Retina (tissue), 1 donor: Measurements from ENCODE around the gene CABYR.
A peak's percentile ranks its signal among the peaks of the same experiment; 100 is the strongest.
"Not testable (repeated sequence)": the region's sequence is repeated elsewhere in the genome, so short reads cannot be mapped to it uniquely, and the experiment has no call there.

Experiments
- DNase-seq: peaks from one replicate; pipeline ENCODE4 v3.0.0-alpha.2; 2016

CABYR gene

DNA sequence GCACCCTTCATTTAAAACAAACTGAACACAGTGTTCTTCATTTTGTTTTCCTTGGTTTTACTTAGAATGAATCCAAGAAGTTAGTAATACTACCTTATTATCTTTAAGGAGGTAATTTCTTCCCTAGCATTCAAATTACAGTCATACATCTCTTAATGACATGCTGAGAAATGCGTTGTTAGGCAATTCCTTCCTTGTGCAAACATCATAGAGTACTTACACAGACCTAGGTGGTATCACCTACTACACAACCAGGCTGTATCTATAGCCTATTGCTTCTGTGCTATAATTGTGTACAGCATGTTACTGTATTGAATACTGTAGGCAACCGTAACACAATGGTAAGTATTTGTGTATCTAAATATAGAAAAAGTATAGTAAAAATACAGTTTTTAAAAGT, 8.4 kb upstream of the CABYR start:
- DNase-seq = no peak

DNA sequence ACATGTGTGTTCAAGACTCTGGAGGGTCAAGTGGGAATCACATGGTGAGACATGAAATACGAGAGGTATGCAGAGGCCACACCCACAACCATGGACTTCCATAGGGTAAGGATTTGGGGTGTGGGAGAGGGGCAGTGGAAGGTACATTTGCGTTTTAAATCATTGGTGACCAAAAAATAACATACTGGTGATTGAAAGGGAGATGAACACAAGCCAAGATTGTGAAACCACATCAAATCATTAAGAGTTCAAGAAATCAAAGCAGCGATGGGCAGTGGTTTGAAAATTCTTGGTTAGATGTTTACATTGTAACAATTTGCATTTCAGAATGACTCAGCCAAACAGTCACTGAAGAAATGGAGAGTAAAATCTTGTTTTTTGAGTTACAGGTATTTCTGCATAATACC, 1.9 kb upstream of the CABYR start:
- no peak for DNase-seq

DNA sequence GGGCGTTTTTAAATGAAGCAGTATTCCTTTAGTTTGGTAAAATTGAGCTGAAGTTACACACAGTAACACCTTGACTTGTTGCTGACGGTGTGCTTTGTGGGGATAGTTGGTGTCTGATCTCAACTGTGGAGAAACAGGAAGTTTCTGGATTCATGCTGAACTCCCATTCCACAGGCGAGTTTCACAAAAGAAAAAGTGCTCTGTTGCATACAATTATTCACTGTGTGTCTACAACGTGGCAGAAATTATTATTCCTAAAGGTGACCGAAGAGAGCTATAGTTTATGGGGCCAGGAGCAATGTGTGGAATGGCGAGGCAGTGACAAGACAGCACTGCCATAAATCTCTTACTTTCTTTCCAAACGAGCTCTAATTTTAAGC, 463 bp upstream of the CABYR start:
- no peak for DNase-seq

DNA sequence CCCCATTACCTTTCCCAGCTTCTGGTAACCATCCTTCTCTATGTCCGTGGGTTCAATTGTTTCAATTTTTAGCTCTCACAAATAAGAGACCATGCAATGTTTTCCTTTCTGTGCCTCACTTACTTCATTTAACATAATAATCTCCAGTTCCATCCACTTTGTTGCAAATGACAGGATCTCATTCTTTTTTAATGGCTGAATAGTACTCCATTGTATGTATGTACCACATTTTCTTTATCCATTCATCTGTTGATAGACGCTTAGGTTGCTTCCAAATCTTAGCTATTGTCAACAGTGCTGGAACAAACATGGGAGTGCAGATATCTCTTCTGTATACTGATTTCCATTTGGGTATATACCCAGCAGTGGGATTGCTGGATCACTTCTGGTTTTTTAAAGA, 1.8 kb downstream of the CABYR start:
- DNase-seq = no peak

DNA sequence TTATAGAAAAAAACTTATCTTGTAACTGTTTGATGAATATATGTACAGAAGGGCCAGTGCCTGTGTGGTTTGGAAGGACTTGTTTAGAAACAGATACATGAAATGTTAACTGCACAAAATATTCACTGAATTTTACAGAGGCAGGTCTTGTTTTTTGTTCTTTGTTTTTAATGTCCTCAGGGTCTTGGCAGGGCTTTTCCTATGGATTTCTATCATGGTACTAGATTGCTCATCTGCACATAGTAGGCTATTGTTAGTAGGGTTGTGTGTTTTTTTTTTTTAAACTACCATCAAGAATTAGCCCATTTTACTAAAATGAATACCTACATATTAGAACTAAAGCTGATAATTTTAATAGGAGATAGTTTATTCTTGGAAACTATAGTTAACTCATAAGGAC, 3.5 kb downstream of the CABYR start:
- DNase-seq = no peak

DNA sequence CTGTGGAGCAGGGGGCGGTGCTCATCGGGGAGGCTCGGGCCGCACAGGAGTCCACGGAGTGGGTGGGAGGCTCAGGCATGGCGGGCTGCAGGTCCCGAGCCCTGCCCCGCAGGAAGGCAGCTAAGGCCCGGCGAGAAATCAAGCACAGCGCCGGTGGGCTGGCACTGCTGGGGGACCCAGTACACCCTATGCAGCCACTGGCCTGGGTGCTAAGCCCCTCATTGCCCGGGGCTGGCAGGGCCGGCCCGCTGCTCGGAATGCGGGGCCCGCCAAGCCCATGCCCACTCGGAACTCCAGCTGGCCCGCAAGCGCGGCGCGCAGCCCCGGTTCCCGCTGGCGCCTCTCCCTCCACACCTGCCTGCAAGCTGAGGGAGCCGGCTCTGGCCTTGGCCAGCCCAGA, 10.7 kb downstream of the CABYR start:
- not testable (repeated sequence) for DNase-seq

DNA sequence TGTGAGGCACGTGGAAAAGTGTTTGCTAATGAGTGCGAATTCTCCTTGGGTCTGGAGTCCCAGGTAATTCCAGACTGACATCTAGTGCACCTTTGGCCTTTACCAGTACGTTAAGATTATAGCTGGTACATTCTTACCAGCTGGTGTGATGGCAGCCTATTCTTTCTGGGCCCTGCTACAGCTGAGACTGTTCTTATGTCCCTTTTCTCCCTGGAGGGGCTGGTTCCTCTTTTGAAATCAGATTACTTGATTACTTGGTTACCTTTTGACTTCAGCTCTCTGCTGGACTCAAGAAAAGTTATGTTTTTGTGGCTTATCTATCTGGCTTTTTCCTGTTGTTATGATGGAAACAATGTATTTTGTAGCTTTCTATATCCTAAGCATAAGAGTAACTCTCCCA, 14.5 kb downstream of the CABYR start:
- no peak for DNase-seq

DNA sequence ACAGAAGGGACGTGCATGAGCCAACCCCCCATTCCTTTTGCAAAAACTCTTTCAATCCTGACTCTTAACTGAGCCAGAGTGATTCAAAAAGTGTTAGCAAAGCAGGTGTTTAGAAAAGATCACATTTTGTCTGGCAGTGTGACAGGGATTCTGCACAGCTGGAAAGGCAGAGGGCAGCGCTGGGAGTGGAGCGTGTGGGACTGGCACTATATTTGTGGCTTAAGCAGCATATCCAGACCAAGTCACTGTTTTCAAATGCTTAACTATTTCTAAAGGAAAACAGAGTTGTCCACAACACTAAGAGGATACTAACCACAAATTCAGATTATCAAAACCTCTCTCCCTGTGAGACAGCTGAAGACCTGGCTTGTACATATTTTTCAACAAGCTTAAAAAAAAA, 19.0 kb downstream of the CABYR start:
- DNase-seq = no peak

DNA sequence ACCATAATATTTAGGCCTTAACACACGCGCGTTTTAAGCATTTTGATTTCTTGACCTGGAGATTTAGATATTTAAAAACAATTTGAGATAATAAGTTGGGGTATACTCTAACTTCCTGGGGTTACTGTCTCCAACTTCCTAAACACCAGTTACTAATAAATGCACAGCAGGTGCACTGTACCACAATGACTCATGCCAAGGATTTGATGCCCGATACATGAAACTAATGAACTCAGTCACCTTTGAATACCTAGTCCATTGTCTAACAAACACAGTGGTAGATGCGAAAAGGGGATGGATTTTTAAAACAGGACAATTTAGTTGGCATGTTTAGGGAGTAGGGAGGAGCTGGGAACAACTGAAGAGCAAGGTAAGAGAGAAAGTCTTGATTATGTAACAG, 21.2 kb downstream of the CABYR start:
- DNase-seq = no peak

DNA sequence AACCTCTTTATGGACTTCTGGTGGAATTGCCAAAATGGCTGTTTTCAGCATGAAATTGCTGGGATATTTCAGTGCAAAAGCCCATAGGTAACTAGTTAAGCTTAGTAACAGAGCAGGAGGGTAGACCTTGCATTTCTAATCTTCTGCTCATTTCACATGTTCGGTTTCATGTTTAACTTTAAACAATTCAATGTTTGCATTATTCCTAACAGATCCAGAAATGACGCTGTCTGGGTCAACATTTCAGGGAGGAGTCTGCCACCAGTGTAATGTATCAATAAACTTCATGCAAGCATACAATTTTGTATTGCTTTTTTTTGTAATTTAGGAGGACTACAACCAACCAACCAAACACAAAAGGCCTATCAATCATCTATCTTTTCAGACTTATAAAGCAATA, 22.4 kb downstream of the CABYR start:
- DNase-seq = no peak

DNA sequence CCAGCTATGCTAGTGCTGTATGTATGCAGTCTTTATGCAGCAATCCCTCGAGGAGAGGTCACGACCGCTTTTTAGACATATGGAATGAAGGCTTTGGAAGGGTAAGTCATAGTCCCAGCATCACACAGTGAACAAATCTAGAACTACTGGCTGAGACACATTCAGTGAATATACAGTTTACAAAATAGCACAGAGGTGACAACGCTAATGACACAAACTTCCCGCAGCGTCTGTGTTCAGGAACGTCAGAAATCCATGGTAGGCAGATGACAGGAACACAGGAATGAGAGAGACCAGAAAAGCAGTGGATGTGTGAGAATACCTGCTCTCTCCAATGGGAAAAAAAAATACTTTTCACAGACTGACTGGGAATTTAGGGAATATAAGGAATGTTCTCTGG, 29.6 kb downstream of the CABYR start:
- DNase-seq = no peak

DNA sequence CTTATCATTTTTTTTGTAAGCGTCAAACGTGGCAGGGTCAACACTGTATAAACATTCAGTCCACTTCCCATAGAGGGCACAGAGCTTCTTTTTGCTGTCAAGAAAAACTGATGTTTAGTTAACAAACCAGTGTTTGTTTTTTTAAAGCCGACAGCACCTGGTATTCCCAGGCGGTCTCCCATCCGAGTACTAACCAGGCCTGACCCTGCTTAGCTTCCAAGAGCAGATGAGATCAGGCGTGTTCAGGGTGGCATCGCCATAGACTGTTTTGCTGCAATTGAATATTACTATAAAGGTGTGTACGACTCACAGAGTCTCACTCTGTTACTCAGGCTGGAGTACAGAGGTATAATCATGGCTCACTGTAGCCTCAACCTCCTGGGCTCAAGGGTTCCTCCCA, 31.5 kb downstream of the CABYR start:
- DNase-seq = no peak

DNA sequence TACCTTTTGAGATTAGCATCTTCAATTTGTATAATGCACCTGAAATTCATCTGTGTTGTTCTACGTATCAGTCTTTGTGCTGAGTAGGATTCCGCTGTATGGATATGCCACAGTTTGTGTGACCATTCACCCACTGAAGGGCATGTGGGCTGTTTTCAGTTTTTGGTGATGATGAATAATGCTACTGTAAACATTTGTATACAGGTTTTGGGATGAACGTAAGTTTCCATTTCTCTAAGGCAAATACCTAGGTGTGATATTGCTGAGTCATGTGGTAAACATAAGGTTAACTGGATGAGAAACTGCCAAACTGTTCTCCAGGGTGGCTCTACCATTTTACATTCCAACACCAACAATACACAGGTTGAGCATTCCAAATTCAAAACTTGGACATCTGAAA, 35.1 kb downstream of the CABYR start:
- DNase-seq = no peak

DNA sequence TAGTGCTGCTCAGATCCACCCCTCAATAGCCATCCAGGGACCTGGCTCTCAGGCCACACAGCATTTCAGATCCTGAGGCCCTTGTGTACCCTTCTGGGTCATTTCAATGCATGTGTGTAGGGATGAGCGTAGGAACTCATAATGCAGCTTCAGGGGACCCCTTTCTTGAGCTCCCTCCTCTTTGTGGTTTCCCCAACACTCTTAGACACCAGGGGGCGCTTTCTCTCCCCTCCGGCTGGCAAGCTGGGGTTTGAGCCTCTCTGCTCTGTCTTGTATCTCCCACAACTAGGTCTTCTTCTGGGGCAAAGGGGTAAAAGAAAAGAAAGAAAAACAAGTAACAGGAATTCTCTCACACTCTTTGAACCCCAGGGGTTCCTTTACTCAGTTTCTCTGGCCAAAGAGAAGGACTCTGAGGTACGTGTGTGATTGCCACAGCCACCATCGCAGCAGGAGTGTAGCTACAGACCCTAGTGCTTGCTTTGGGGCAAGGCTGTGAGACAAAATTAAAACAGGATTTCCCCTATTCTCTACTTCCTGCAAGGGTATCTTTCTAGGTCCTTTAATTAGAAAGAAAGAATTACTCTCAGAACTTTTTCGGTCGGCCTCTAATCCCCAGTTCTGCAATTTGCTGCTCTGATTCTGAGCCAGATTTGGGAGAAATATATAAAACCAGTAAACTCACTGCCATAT, 38.0 kb downstream of the CABYR start:
- DNase-seq = peak; percentile 61

DNA sequence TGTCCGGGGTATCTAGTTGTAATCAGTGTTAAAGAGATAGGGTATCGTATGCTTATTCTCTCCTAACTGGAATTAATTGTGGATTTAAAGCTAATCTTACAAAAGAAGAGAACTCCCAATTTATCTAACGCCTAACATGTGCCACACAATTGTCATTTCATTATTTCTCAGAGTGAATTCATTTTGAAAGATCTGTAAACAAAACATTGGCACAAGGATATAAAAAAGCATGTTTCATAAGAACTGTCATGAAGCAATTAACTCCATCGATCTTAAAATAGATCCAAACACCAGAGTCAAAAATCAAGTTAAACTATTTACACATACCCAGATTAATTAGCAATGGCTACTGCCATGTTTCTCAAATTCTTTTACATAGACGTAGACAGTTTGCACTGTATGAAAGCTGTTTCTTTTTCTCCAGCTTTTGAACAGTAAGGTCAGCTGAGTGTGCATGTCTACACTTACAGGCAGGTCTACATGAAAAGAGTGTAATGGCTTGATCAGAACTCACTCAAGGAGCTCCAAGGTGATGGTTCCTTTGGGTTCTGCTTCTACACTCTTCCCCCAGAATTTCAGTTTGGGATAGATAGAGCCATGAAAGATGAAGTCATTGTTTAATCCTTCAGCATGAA, 38.8 kb downstream of the CABYR start:
- DNase-seq = no peak

DNA sequence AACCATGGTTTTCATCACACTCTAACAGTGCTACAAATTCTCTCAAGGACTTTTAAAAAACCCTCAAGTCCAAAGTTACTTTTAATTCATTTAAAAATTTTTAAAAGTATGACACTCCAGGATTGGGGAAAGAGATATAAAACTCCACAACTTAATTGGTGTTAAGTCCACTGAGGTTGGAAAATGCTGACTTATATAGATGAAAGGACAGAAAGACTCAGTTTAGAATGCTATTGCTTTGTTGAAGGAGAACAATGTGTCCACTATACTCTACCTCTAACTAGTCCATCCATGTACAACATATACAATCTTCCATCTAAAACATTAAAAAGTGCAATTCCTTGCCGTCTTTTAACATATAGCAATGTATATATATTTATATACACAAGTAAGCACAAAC, 41.2 kb downstream of the CABYR start:
- no peak for DNase-seq

DNA sequence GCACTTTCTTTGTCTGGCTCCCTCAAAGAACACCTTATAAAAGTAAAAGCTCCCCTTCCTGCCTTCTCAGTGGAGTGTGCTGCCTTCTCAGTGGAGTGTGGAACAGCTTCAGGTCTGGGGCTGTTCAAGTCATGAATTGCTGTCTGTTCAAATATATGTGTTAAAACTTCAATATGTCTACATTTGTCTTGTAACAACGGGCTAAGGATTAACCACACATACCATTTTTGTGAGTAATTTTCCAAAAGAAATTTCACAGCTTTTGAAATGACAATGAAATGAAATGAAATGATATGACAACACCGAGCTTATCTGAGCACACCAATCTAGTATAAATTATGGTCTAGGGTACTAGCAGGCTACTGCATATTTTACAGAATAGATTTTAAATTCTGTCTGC, 42.9 kb downstream of the CABYR start:
- no peak for DNase-seq

DNA sequence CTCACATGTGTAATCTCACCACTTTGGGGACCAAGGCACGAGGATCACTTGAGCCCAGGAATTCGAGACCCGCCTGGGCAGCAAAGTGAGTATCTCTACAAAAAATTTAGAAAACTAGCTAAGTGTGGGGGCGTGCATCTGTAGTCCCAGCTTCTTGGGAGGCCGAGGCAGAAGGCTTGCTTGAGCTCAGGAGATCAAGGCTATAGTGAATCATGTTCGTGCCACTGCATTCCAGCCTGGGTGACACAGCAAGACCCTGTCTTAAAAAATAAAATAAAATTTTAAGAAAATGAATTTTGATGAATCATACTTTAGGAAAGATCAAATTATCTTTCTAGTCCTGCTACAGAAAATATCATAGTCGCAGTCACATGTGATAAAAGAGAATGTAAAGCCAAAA, 46.9 kb downstream of the CABYR start:
- DNase-seq = no peak

DNA sequence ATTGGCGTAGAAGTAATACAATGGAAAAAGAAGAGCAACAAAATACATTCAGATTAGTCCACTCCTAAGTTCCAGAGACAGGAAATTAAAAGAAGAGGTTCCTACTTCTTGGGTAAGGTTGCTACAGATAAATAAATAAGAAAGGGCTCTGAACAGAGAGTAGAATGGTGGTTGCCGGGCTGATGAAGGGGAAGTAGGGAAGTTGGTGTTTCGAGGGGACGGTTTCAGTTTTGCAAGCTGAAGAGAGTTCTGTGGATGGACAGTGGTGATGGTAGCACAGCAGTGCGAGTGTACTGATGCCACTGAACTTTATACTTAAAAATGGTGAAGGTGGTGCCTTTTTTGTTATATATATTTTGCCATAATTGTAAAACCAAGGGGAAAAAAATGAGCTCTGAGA, 48.2 kb downstream of the CABYR start:
- no peak for DNase-seq

DNA sequence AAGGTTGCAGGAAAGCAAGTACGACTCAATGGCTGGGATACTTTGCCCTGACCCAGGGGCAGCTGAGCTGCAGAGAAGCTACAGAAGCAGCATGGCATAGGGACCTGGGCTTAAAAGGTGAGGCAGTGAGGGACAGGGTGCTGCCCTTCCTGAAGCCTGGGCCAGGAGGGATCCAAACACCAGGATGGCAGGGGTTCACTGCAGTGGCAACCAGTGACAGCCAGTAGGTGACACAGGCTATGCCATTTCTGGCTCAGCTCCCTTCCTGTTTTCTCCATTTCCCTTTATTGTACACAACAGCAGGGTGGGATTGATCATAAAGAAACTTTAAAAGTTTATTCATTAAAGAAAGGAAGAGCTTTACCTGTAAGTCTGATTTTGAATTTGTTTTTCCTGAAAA, 48.8 kb downstream of the CABYR start:
- peak; percentile 21 for DNase-seq

DNA sequence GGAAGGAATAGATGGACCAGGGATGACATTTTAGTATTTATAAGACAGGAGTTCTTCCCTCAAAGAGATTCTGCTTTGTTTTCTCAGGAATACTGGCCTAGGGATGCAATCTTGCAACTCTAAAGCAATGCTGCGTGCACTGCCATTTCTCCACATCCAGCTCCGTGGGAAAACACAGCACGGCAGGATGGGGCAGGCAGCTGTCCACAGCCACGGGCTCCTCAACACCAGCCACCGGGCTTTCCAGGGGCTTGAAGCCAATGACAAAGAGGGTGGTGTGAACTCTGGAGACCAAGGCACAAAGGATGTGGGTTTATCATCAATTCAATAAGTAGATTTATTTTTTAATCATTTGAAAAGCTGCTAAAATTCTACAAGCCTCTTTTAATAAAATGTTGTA, 49.3 kb downstream of the CABYR start:
- no peak for DNase-seq

DNA sequence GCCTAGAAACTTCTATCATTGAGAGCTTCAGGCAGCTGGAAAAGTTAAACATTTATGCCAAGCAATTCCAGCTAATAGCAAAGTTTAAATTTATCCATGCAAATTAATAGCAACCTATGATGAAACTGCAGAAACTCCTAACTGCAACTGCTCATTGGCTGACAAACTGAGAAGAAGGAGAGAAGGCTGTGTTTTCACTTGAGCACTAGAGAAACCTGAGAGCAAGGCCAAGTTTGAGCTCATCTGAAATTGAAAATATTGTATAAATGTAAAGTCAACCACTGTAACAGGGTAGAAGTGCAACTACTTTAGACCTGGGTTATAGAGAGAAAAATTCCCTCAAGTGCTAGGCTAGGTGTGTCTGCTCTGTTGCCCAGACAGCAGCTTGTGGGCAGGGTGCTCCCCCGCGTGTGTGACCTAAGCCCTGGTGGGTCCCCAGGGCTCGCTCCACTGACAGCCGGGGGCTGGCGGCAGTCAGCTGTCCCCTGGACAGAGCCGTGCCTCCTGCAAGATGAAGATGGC, 50.2 kb downstream of the CABYR start:
- DNase-seq = no peak

DNA sequence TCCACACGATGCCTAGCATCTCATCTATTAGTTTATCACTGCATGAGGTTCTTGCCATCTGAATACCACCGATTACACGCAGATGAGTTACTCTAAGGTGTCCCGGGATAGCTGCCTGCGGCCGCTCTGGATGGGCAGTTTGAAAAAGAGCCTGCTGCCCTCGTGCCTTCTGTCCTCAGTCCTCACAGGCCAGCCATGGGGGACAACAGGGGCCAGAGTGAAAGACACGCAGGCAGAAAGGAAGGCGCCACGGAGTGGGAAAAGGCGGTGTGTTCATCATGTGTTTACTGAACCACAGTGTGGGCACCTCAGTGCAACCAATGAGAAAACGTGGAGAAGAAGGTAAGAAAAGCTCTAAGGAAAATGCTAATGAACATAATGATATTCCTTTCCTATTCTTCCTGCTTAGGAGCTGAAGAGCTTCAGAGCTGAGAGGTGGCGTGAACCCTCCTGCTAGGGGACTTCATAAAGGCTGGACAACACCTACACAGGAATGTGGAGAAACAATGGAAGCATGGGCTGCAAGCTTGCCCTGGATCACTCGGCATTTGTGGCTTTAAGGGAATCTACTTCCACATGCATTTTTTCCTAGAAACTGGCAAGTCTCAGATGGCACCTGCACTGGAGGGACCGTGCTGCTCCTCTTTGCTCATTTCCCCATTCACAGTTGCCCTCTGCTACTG, 50.9 kb downstream of the CABYR start:
- DNase-seq = no peak

DNA sequence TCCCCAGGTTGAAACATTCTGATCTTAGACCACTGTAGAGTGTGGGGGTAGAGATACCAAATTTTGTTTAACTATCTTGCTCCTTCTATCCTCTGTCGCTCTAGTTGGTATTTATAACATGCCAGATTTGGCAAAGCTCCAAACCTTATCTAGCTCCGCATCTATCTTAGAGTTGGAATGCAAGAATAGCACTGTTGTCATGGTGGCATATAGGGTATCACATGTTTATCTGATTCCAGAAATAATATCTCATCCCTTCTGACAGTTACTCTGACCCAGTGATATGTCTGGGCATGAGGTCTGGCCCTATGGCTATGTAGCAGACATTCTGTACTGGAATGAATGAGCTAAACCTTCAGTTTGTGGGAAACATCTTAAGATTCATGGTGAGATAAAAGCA, 51.7 kb downstream of the CABYR start:
- DNase-seq = no peak
